HG02678 (cell line): ENCODE measurements around the gene PLPPR5.
"Not testable (repeated sequence)": the region's sequence is repeated elsewhere in the genome, so short reads cannot be mapped to it uniquely, and the experiment has no call there.

Experiments
- ATAC-seq: cut with Tn5 transposase; IDR thresholded peaks from one replicate; pipeline ENCODE4 v1.9.1; 2021; ENCODE audit warnings: mild to moderate bottlenecking, moderate library complexity; ENCODE audit not compliant: unreplicated experiment

Gene PLPPR5, protein sequence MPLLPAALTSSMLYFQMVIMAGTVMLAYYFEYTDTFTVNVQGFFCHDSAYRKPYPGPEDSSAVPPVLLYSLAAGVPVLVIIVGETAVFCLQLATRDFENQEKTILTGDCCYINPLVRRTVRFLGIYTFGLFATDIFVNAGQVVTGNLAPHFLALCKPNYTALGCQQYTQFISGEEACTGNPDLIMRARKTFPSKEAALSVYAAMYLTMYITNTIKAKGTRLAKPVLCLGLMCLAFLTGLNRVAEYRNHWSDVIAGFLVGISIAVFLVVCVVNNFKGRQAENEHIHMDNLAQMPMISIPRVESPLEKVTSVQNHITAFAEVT

DNA sequence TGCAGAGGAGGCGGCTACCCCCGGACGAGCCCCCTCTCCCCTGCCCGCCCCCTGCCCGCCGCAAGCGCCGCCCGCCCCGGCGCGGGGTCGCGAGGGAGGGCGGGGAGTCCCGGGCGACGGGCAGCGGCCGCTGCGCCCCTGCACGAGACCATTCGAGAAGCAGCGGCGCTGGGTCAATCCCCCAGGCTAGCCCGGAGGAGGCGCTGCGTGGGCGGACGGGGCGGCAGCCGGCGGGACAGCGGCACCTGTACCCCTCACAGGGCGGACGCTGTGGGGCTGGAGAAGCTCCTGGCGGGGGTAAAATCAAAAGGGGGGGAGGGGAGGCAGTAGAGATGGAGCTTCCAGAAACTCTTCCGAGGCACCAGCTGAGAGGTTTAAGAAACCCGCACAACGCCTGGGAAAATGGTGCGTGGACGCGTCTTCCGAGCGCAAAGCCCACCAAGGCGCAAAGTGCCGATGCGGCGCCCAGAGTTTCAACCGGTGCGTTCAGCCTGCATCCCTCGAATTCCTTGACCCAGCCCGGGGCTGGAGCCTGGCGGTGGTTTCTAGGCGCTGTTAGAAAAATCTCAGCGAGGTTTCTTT is at the start of gene PLPPR5:
Gene PLPPR5 (minus strand): TSS at position 1 of the 582 bp plus-strand sequence. CDS start 190 bp downstream, outside the sequence.
- no peak for ATAC-seq

DNA sequence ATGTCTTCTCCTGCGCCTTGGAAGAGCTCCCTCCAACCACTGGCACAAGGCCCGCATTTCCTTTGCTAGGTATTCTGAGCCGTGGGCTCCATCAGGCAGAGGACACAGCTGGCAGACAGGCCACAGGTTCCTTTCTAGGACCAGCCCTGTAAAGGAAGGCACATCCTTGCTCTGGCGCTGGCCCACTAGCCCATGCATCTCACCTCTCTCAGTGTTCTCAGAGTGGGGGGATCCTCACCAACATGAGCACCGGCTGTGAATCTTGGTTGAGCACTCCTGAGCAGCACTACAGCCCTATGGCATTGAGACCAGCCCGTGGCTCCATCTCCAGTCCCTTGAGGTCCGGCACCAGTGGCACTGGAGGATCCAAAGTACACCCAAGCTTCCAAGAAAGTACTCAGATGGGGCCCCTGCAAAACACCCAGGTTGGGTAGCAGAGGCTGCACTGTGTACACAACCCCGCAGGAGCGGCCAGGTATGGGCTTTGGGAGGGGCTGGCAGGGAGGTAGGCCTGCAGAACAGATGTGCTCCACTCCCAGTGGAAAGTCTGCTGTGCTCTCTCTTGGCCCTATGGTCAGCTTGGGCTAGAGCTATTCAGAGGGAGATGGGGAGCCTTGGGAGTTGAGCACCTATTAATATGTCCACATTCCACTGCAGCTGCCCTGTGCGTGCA is 47.1 kb upstream of the PLPPR5 start:
- ATAC-seq: no peak

DNA sequence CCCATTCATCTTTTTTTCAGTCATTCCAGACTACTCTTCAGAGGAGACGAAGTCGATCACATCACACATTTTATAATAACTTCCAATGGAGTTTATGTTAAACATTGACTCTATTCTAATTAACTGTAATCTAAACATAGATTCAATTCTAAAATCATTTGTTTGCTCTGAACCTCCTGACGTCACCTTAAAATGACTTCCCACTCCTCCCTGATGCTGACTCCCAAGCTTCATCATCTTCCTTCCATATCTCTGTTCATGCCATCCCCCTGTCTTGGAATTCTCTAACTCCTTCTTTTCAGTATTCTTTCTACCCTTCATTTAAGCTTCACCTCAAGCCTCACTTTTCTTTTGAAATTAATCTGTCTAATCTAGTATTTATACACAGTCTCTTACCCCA is 45.1 kb upstream of the PLPPR5 start:
- ATAC-seq: no peak

DNA sequence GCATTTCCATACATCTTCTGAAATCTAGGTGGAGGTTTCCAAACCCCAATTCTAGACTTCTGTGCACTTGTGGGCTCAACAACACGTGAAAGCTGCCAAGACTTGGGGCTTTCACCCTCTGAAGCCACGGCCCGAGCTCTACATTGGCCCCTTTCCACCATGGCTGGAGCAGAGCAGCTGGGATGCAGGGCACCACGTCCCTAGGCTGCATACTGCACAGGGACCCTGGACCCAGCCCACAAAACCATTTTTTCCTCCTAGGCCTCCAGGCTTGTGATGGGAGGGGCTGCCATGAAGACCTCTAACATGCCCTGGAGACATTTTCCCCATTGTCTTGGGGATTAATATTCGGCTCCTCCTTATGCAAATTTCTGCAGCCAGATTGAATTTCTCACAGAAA is 32.1 kb upstream of the PLPPR5 start:
- not testable (repeated sequence) for ATAC-seq

DNA sequence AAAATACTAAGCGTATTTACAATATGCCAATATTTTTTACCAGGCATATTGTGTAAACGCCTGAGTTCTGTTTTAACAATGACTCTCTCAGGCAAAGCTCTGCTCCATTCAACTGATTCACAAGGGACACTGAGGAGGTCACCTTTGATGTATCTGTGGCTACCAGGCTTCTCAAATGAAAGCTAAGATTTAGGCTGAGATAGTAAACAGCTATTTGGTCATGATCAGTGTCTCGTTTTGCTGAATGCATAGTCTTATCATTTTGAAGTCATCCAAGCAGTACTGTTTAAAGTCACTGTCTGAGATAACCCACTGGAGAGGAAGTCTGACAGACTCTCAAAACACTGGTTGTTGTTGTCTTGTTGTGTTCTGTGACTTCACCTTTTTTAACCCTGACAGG is 13.7 kb upstream of the PLPPR5 start:
- ATAC-seq: no peak

DNA sequence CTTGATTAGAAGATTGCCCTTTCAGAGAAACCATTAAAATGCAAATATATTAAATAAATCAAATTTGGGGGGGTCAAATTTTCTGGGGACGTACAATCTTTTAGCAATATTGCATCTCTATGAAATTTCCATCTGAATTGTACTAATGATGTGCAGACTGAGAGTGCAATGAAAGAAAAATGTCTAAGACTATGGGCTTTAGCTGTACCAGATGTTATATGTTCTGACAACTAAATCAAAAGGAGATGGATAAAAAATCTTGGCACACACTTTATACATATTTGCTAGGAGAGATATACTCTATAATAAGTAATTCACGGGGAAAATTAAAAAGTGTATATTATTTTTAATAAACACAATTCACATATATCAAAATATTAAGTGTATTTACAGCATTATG is 13.0 kb upstream of the PLPPR5 start:
- no peak for ATAC-seq

DNA sequence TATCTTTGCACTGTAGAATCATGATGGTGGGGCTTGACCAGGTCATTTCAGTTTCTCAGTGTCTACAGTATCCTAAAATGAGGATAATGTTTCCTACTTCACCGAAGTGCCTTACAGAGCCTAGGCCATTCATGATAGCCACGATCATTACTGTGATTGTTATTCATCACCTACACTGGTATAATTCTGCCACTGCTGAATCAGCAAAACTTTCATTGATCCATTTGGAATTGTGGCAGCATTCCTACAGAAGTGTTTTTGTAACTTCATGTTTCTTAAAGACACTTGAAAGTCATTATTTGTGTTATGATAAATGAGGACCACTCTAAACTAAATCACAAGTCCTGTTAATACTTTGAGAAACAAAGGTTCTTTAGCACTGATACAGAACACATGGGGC is 6.0 kb upstream of the PLPPR5 start:
- ATAC-seq: no peak

DNA sequence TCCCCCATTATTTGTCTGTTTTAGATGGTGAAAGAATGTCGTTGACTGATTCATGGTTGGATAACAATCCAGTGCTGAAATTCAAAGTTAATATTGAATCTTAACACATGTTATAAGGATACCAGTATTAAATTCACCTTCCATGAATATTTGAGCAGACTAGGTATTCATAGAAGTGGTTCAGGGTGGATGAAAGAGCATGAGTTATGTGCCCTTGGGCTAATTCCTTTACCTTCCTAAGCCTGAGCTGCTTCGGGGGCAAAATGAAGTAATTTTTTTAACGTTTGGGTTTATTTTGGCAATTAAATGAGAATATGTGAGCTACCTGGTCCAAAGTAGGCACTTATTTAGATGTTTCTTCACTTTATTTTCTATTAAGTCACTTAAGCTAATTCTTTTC is 2.7 kb upstream of the PLPPR5 start:
- no peak for ATAC-seq

DNA sequence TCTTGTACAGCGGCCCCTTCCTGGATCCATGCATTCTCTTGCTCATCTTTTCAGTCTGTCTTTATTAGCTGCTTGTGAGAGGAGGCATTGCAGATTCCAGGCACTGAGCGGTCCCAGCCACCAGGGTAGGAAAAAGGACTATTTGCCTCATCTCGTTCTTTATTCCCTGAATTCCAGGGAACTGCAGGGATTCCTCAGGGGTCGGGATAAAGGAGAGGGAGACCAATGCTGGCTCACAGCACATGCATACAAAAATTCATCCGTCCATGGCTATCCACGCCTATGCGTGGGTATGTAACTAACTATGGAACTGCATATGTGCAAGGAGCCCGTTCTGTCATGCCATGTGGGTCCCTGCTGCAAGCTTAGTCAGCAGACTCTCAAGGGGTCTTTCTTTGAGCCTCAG is 879 bp upstream of the PLPPR5 start:
- ATAC-seq: no peak

DNA sequence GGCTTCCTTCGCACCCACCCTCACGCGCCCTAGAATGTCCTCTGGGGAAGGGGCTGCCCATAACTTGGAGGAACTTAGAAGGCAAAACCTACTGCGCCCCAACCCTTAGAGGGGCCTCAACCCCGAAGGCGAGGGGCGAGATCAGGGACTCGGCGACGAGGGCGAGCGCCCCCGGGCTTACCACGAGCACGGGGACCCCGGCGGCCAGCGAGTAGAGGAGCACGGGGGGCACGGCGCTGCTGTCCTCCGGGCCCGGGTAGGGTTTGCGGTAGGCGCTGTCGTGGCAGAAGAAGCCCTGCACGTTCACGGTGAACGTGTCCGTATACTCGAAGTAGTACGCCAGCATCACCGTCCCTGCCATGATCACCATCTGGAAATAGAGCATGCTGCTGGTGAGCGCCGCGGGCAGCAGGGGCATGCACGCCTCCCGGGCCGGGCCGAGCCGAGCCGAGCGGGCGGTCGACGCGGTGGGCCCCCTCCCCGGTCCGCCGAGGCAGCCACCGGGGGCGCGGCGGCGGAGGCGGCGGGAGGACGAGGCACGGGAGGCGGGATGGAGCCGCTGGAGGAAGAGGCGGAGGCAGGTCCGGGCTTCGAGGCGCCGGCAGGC is 304 bp downstream of the PLPPR5 start:
- ATAC-seq: no peak

DNA sequence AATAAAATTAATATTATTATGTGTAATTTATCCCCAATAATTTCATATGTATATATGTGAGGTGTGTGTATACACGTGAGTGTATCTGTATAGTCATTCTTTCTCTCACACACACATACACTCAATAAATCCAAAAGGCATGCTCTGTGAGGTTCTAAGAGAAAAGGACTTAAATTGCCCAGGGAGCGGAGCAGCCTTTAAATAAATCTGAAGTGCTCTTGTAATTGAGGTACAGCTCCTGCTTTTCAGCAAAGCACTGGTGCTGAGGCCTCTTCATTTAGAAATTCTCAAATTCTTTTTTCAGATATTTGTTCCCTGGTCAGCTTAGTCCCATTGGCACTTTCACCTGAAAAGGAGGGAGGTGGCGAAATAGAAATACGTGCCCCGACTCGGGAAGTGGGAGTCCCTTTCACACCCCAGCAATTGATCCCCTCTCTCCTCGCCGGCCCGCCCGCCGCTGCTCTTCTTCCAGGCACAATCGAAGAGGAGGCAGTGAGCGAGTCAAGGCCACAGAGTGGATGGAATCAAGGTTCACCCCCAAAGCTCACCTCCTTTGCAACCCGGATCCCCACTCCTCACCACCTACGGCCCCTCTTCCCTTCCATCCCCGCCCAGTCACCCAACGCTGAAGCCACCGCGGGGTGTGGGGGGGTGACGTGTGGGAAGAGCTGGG is 944 bp downstream of the PLPPR5 start:
- no peak for ATAC-seq

DNA sequence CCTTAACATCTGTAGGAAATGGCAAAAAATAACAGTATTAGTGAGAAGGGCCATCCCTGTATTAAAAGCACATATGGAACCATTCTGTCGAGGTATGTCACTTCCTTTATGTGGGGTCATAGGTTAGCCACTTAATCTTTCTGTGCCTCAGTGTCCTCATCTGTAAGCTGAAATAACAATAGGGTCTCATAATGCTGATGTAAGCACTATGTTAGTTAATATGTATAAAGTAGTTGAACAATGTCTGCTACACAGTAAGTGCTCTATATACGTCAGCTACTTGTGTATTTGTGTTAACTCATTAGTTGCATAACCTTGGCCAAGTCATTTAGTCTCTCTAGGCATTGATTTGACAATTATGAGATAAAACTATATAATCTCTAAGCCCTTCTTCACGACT is 11.8 kb downstream of the PLPPR5 start:
- ATAC-seq: no peak

DNA sequence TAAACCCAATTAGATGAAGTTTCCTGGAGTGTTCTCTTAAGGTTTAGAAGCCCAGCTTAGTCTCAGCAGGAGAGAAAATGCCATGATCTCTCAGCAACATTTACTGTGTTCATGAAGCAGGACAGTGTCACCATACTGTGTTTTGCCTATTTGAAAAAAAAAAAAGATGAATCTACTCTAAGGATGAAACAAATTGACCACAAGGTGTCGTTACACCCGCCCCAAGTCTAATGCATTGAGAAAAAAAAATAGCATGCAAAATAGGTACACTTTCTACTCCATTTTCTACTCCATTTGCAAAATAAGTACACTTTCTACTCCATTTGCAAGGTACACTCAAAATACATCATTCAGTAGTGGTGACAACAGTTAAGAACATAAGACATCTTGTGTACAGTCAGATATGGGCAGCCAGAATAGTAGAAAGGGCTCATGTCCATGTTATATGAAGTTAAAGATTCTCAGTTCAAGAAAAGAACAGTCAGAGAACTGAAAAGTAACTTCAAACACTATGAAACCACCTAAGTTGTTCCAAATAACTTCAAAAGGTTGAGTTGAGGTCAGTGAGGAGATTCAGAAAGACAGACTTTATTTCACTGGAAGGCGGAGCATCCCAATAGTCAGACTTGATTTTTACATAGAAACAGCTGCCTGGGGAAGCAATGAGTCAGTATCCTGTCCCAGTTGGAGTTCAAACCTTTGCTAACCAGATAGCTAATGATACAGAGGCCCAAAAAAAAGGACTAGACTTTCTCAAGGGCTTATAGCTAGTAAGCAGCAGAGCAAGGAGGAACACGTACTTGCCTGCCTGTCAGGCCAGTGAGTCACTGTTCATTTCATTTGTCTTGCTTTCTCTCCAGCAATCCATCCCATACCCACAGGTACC is 13.3 kb downstream of the PLPPR5 start:
- ATAC-seq: no peak

DNA sequence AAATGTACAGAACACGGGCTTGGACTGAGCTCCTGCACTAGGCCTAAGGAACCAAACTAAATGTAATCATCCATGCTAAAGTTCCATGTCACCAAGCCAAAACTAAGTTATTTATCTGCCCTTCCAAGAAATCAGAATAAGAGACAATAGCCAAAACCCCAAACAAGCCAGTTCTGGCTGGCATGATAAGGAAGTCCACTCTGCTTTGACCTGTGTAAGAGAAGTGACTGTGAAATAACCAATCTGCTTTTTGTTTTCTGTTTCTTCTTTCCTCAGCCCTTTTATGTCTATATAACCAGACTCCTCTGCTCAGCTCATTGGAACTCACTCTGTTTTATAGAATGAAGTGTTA is 15.1 kb downstream of the PLPPR5 start:
- ATAC-seq: no peak

DNA sequence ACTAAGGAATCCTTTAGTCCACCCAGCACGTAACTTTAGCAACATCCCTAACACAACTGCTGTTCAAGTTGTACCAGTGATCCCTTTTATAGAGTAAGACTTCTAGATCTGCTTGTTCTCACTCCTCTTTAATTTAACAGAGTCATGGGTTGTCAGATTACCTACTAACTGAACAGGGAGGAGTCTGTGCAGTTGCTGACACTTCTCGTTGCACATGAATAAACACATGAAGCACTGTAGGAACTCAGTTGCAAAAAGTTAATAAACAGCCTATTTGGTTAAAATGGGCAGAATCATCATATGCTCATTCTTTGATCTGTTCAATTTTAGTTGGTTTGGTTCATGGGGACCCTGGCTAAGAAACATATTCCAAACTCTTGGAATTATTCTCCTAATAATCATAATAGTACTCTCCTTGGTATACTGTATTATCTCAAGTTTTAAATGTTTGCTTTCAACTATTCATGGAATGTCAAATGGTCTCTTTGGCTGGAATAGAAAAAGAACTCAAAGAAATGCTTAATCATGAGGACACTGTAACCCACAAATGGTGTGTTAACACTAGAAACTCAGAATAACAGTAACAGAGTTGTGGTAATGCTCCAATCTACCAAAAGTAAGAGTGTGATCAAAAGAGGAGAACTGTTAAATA is 15.6 kb downstream of the PLPPR5 start:
- peak; percentile 59 for ATAC-seq

DNA sequence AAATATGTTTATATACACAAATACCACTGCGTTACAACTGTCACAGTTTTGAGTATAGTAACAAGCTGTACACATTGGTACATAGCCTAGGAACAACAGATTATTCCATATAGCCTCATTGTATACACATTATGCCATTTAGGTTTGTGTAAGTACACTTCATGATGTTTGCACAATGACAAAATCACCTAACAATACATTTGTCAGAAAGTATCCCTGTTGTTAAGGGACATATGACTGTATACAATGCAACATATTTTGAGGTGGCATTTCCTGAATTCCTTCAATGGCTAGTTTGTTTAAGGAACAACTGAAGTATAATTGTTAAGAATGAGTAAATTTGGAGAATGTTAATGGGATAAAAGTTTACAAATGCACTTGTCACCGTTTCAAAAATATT is 19.0 kb downstream of the PLPPR5 start:
- ATAC-seq: no peak

DNA sequence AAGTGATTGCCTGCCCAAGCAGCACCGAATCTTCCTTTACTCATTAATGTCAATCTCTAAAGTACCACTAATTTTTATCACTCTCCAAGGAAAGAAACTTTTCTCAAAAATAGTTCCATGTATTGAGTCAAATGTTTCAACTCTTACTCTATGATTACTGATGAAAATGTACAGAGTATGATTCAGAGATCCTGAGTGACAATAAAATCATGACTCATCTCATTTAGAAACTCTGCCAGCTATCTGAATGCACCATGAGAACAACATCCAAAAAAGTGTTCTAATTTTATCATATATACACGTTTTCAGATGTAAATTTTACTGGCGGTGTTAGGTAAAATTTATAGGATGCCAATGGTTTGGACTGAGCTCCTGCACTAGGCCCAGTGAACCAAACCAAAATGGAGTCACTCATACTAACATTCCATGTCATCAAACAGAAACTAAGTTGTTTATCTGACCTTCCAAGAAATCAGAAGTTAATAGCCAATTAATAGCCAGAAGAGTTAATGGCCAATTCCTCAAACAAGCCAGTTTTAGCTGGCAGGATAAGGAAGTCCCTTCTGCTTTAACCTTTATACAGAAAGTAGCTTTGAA is 22.6 kb downstream of the PLPPR5 start:
- no peak for ATAC-seq

DNA sequence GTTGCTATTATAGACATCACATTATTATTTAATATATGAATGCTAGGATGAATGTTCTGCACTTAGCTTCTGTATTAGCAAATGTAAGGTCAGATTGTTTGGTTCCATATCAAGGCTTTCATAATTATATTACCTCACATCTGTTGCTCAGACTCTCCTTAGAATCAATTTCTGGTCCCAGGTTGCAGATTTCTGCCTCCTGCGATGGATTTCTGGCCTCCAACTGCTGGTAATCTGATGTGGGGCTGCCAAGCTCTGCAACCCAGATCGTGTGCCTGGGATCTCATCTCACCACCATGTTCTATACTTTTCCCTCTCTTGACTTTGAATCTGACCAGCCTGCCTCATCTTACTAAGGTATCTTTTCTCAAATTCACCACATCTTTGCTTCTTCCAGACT is 25.2 kb downstream of the PLPPR5 start:
- ATAC-seq: no peak

DNA sequence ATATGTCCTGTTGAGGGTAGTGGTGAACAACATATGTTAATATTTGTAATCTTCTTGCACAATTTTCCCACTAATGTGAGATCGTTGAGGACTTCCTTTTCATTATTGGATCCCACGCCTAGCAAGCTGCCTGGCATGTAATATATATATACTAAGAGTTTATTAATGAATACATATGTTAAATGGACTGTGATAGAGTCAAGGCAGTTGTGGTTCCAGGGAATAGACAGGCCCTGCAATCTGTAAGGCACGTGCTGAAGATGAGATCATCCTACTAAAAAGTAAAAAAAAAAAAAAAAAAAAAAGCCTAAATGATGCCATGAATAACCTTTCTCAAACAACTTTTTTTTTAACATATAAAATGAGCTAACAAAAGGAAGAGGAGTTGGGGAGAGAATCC is 28.9 kb downstream of the PLPPR5 start:
- no peak for ATAC-seq

DNA sequence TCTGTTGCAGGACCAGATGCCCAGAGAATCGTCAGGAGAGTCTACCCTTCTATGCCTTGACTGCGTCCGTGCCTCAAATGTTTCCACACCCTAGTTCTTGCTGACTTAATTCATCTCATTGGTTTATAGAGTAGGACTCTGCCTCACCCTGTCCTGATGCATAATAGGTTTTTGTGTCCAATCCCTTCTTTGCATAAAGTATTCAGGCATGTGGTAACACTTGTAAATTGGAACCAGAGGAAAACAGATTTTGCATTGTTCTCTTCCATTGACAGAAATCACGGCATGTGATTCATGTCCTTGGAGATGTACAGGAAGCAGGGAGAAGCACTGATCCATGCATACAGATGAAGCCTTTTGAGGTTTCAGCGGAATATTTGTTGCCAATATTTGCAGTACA is 29.5 kb downstream of the PLPPR5 start:
- ATAC-seq: no peak
